Keratinocyte (primary cell): ENCODE data around the gene AKAP8L. TPM values are rescaled to one million over a fixed set of nuclear protein-coding genes. Genes with fewer than 3 reads are reported as not detected.

Experiments used
- DNase-seq: peaks from one replicate; pipeline ENCODE4 v3.0.0-alpha.2; 2011; ENCODE audit warnings: low read depth, missing footprints, low spot score
- FAIRE-seq: peaks from 2 replicates; lab custom pipeline; 2011; peaks lifted over from hg19 to GRCh38; lab: Jason Lieb, UNC
- H2AFZ ChIP-seq: 2 replicates; pipeline ENCODE4 v1.6.0; 2012; ENCODE audit warnings: low read length, control low read depth, inconsistent platforms; ENCODE audit not compliant: control insufficient read depth
- H3K27ac ChIP-seq: 2 replicates; pipeline ENCODE4 v1.5.1; 2011; ENCODE audit warnings: low read length; ENCODE audit not compliant: control insufficient read depth, insufficient read depth
- H3K27me3 ChIP-seq: 3 replicates; pipeline ENCODE4 v1.6.0; 2011; ENCODE audit warnings: low read length; ENCODE audit not compliant: control insufficient read depth, insufficient read depth; ENCODE audit errors: extremely low read depth
- H3K36me3 ChIP-seq, 2 experiments: 2 replicates in 1 of 2; 3 replicates in 1 of 2; pipeline ENCODE4 v1.5.1; 2011; ENCODE audit warnings: low read length in 2 of 2, mild to moderate bottlenecking in 1 of 2; ENCODE audit not compliant: control insufficient read depth in 2 of 2, insufficient read depth in 2 of 2; ENCODE audit errors: extremely low read depth in 1 of 2
- H3K4me1 ChIP-seq: 3 replicates; pipeline ENCODE4 v1.5.1; 2011; ENCODE audit warnings: low read length; ENCODE audit not compliant: control insufficient read depth, insufficient read depth; ENCODE audit errors: extremely low read depth
- H3K4me2 ChIP-seq: 3 replicates; pipeline ENCODE4 v1.6.0; 2011; ENCODE audit warnings: low read depth, low read length; ENCODE audit not compliant: control insufficient read depth, insufficient read depth; ENCODE audit errors: extremely low read depth
- H3K4me3 ChIP-seq, 3 experiments: fragments of 200-600 bp in 1 of 3; sonication (generic) in 1 of 3; 2 replicates in 2 of 3; 3 replicates in 1 of 3; pipeline ENCODE4 v1.5.1; 2011 to 2016; ENCODE audit warnings: low read length in 3 of 3, mild to moderate bottlenecking in 3 of 3, control low read depth in 2 of 3, inconsistent platforms in 1 of 3, low read depth in 1 of 3, mixed read lengths in 1 of 3, mixed run types in 1 of 3, moderate library complexity in 1 of 3; ENCODE audit not compliant: control insufficient read depth in 2 of 3, insufficient read depth in 2 of 3; ENCODE audit errors: extremely low read depth in 1 of 3
- H3K79me2 ChIP-seq: 2 replicates; pipeline ENCODE4 v1.6.0; 2012; ENCODE audit warnings: low read length; ENCODE audit not compliant: control insufficient read depth, insufficient read depth
- H3K9ac ChIP-seq: 3 replicates; pipeline ENCODE4 v1.6.0; 2011; ENCODE audit warnings: low read length; ENCODE audit not compliant: control insufficient read depth, insufficient read depth; ENCODE audit errors: extremely low read depth
- H3K9me1 ChIP-seq: 3 replicates; pipeline ENCODE4 v1.6.0; 2011; ENCODE audit warnings: low read length; ENCODE audit not compliant: control insufficient read depth, insufficient read depth; ENCODE audit errors: extremely low read depth
- H3K9me3 ChIP-seq: 2 replicates; pipeline ENCODE4 v1.5.1; 2012; ENCODE audit warnings: low read depth, low read length; ENCODE audit not compliant: control insufficient read depth
- H4K20me1 ChIP-seq: 3 replicates; pipeline ENCODE4 v1.6.0; 2011; ENCODE audit warnings: low read length; ENCODE audit not compliant: control insufficient read depth, insufficient read depth; ENCODE audit errors: extremely low read depth
- CTCF ChIP-seq, 3 experiments: IDR thresholded peaks in 1 of 3; conservative IDR thresholded peaks in 1 of 3; optimal IDR thresholded peaks in 1 of 3; 2 replicates in 2 of 3; 3 replicates in 1 of 3; pipeline versions ENCODE3 to v1.5.1; 2011; ENCODE audit warnings: low read length in 3 of 3, mild to moderate bottlenecking in 3 of 3, moderate library complexity in 2 of 3, control low read depth in 1 of 3, inconsistent platforms in 1 of 3; ENCODE audit not compliant: insufficient read depth in 2 of 3; ENCODE audit errors: extremely low read depth in 1 of 3
- EZH2 ChIP-seq: IDR thresholded peaks from one replicate; pipeline ENCODE4 v1.6.1; 2012; ENCODE audit warnings: inconsistent platforms, mild to moderate bottlenecking, low read length, moderate library complexity
- dilution Hi-C: fragments of 300-500 bp; cut with MboI; formaldehyde crosslinking; loops from one replicate; pipeline ENCODE4 v1.7.0; 2020; ENCODE audit warnings: low sequenced_read_pairs; ENCODE audit not compliant: extremely low pct_ligation_motif_present
- polyA plus RNA-seq, 5 experiments: library from polyadenylated mRNA; depleted of rRNA in 3 of 5; stranded (reverse) in 3 of 5; stranded (forward) in 1 of 5; unstranded in 1 of 5; fragments of >200 nt; gene quantifications; 1 replicate in 1 of 5; 2 replicates in 3 of 5; 3 replicates in 1 of 5; pipeline versions ENCODE4 v1.2.1 to v1.2.3, GENCODE V29; 2011 to 2012; ENCODE audit warnings: missing spikeins in 2 of 5, low read depth in 1 of 5, low replicate concordance in 1 of 5

The AKAP8L gene
- polyA plus RNA-seq, 1 donor (not counting 4 experiments of a cell fraction or from before 2014, with no cell fraction given): 48.2 TPM

GRCh38 chr19:15443325-15443724 is 24.5 kb upstream of the AKAP8L start:
- DNase-seq: no peak
- Histone ChIP-seq H3K27me3 (peaks cover 10% of the 10 kb centered on the region), H3K9ac (no peak overlapping the region), H3K9me3 (no peaks in the 10 kb centered on the region), H3K9me1 (no peaks in the 10 kb centered on the region), H3K4me1 (no peaks in the 10 kb centered on the region), H3K4me3 (no peak overlapping the region), H4K20me1 (no peaks in the 10 kb centered on the region), H3K79me2 (no peaks in the 10 kb centered on the region), H3K27ac (no peak overlapping the region), H2AFZ (no peak overlapping the region), H3K4me2 (no peak overlapping the region), H3K36me3 (no peaks in the 10 kb centered on the region)
- FAIRE-seq: no peak
- TF ChIP-seq CTCF (optimal IDR thresholded peaks at IDR 0.05 in 1 of 3, IDR thresholded peaks at IDR 0.05 in 1 of 3, conservative IDR thresholded peaks at IDR 0.05 in 1 of 3; ENCODE audit: extremely low read depth in 1 of 3, insufficient read depth in 2 of 3, low read length in 3 of 3) (no peak), EZH2 (no peak)
- dilution Hi-C loops: no loop called here

GRCh38 chr19:15442142-15442920 is 23.5 kb upstream of the AKAP8L start:
- H3K9me1 ChIP-seq: no peaks in the 10 kb centered on the region
- no peaks in the 10 kb centered on the region for H3K4me1 ChIP-seq
- H3K27me3 ChIP-seq: peaks cover 10% of the 10 kb centered on the region
- no peak overlapping the region for H3K4me2 ChIP-seq
- dilution Hi-C loops: no loop called here
- H3K79me2 ChIP-seq: no peaks in the 10 kb centered on the region
- TF ChIP-seq CTCF (optimal IDR thresholded peaks at IDR 0.05 in 1 of 3, IDR thresholded peaks at IDR 0.05 in 1 of 3, conservative IDR thresholded peaks at IDR 0.05 in 1 of 3; ENCODE audit: extremely low read depth in 1 of 3, insufficient read depth in 2 of 3, low read length in 3 of 3) (no peak), EZH2 (no peak)
- DNase-seq (no peak), FAIRE-seq (no peak)
- H4K20me1 ChIP-seq: no peaks in the 10 kb centered on the region
- no peaks in the 10 kb centered on the region for H3K9me3 ChIP-seq
- H3K4me3 ChIP-seq: no peak overlapping the region
- H3K36me3 ChIP-seq: no peaks in the 10 kb centered on the region
- no peak overlapping the region for H3K9ac ChIP-seq
- H2AFZ ChIP-seq: no peak overlapping the region
- H3K27ac ChIP-seq: no peak overlapping the region
